OCI-LY7 (cell line): ENCODE data around the gene CPOX.

ENCODE experiments used
- EZH2phosphoT487 ChIP-seq: fragments of 200-600 bp; sonication (generic); IDR thresholded peaks from 2 replicates; pipeline ENCODE4 v1.6.1; 2018; ENCODE audit warnings: low read depth, borderline replicate concordance, mild to moderate bottlenecking, mixed run types, antibody characterized with exemption, low read length, moderate library complexity, mixed read lengths
- TF ChIP-seq, protein P1 (sequence below): fragments of 200-600 bp; sonication (generic); conservative IDR thresholded peaks from 2 replicates; pipeline ENCODE4 v1.5.1; 2014; ENCODE audit warnings: mild to moderate bottlenecking, antibody characterized with exemption, low read length, moderate library complexity, mixed read lengths

DNA sequence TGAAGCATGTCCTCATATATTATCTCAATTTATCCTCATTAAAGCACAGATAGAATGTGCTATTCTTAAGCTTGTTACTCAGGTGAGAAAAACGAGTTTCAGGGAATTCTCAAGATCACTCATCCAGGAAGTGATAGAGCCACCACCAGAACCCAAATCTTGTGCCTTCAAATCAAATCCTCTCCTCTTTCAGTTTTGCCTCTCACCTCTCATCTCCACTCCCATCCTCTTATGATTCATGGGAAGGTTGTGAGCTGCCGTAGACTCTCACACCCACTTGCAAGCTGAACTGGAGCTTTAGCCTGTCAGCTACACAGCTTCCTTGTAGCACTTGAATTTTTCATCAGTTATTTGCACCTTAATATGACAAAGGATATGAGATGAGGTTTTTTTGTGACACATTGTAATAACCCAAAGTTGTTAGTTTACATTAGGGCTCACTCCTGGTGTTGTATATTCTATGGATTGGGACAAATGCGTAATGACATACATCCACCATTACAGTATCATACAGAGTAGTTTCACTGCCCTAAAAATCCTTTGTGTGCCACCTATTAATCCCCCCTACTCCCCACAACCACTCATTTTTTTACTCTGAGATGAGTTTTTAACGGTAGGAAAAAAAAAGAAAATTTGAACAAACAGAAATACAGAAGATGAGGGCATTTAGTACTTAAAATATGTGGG is 35.9 kb downstream of the CPOX start:
- TF ChIP-seq, protein P1, sequence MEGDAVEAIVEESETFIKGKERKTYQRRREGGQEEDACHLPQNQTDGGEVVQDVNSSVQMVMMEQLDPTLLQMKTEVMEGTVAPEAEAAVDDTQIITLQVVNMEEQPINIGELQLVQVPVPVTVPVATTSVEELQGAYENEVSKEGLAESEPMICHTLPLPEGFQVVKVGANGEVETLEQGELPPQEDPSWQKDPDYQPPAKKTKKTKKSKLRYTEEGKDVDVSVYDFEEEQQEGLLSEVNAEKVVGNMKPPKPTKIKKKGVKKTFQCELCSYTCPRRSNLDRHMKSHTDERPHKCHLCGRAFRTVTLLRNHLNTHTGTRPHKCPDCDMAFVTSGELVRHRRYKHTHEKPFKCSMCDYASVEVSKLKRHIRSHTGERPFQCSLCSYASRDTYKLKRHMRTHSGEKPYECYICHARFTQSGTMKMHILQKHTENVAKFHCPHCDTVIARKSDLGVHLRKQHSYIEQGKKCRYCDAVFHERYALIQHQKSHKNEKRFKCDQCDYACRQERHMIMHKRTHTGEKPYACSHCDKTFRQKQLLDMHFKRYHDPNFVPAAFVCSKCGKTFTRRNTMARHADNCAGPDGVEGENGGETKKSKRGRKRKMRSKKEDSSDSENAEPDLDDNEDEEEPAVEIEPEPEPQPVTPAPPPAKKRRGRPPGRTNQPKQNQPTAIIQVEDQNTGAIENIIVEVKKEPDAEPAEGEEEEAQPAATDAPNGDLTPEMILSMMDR: no peak
- no peak for TF ChIP-seq EZH2phosphoT487
